Measurements from ENCODE around the gene MRI1. TPM values are rescaled to one million over a fixed set of nuclear protein-coding genes. Genes with fewer than 3 reads are reported as not detected.

Gene MRI1
- total RNA-seq: 34.5 and 44.0 TPM in 2 replicates

GRCh38 chr19:13764101-13764807 lies at the start of gene MRI1:
Gene MRI1 (plus strand): TSS chr19:13764522. CDS start chr19:13764589, 67 bp downstream.

DNA sequence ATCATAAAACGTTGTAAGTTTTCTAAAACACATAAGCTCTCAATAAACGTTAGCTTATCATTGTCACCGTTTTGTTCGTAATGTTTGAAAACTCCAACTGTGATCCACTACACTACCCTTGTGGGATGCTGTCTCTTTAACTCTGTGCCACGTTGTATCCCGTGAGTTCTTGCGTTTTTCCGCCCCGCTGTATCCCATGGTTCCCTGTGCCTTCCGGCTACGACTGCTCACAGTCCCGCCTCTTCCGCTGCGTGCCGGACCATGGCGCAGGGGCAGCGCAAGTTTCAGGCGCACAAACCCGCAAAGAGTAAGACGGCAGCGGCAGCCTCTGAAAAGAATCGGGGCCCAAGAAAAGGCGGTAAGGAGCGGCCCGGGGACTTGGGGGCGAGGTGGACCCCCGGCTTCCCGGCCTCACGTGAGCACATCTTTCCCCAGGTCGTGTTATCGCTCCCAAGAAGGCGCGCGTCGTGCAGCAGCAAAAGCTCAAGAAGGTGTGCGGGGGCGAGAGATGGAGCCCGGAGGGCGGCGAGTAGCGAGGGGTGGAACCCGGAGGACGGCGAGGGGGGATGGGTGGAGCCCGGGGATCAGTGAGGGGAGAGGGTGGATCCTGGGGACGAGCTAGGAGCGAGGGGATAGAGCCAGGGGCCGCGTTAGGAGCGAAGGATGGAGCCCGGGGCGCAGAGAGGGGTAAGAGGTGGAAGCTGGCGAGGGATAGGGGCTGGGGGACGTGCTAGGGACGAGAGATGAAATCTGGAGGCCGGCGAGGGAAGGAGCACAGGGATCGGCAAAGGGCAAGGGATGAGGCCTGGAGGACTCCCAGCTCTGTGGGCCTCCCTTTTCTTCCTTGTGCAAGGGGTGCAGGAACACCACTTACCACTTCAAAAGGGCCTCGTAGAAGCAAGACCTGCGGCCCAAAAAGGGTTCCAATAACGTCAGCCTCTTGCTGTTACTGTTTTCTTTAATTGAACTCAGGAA lies 10.2 kb downstream of the MRI1 start, which contains the start of gene C19orf53:
Gene C19orf53 (plus strand): TSS at position 240 of the 975 bp plus-strand sequence. CDS start 22 bp downstream, at position 262.

GRCh38 chr19:13794757-13795589 lies 30.7 kb downstream of the MRI1 start, which contains the start of gene ZSWIM4:
Gene ZSWIM4 (plus strand): TSS chr19:13795443. CDS start chr19:13795649, 206 bp downstream.

Small RNA genes lying within 50 kb of the gene (small RNA-seq; reads per million reads assigned to genes)
- gene RN7SL619P: not detected

Other genes starting within 250 kb of the MRI1 start
- 45.7 and 67.6 TPM in 2 replicates for gene C19orf53, start 9.9 kb downstream of the MRI1 start, total RNA-seq
- gene ZSWIM4, start 30.9 kb downstream of the MRI1 start, total RNA-seq: 1.5 and 3.5 TPM in 2 replicates
- not detected in 2 replicates for gene NANOS3, start 112.6 kb downstream of the MRI1 start, total RNA-seq
- 0.78 and 1.1 TPM in 2 replicates for gene BRME1, start 141.6 kb downstream of the MRI1 start, total RNA-seq
- 10.3 and 13.1 TPM in 2 replicates for gene CC2D1A, start 141.7 kb downstream of the MRI1 start, total RNA-seq
- gene PODNL1, start 173.9 kb downstream of the MRI1 start, total RNA-seq: 0.20 and 0.73 TPM in 2 replicates
- gene DCAF15, start 188.0 kb downstream of the MRI1 start, total RNA-seq: 8.8 and 16.2 TPM in 2 replicates
- gene RFX1, start 241.8 kb downstream of the MRI1 start, total RNA-seq: 2.9 and 11.9 TPM in 2 replicates